ENCODE results near the gene PTPRN2.
"Not testable (repeated sequence)": the region's sequence is repeated elsewhere in the genome, so short reads cannot be mapped to it uniquely, and the experiment has no call there.

PTPRN2 gene

DNA sequence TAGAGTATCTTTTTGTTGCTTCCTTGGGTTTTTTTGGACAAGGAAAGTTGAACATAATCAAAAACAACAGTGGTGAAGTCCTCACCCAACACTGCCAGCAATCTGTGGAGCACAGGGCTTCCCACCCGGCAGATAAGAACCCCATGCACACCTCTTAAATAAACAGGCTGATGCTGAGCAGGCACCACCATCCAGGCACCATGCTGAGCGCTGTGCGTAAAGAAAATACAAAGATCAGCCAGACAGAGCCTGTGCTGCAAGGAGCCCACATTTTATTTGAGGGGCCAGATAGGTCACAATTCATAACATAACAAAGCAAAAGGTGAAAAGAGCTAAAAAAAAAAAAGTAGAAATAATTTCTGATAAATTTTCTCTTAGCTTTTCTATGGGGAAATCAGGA is 231.2 kb downstream of the PTPRN2 start:
- H3K4me3 ChIP-seq (ENCODE audit: low read depth in 1 of 5, low read length in 5 of 5) = no peak overlapping the region
- no peaks in the 10 kb centered on the region for H3K36me3 ChIP-seq (ENCODE audit: control insufficient read depth in 5 of 5, insufficient read depth in 5 of 5, low read length in 5 of 5)
- peaks cover 0 to 7% (median 4%) of the 10 kb centered on the region in 5 donors for H3K27me3 ChIP-seq (ENCODE audit: control insufficient read depth in 5 of 5, insufficient read depth in 4 of 5, low read length in 5 of 5)
- no peaks in the 10 kb centered on the region for H3K4me1 ChIP-seq (ENCODE audit: control insufficient read depth in 5 of 5, insufficient read depth in 5 of 5, low read length in 5 of 5)
- H3K27ac ChIP-seq (ENCODE audit: low read depth, low read length) = no peak overlapping the region
- no peak overlapping the region for H3K9ac ChIP-seq (ENCODE audit: low read length in 5 of 5)
- peaks cover 0 to 19% (median 8%) of the 10 kb centered on the region in 5 donors for H3K9me3 ChIP-seq (ENCODE audit: control insufficient read depth in 5 of 5, low read length in 5 of 5)

DNA sequence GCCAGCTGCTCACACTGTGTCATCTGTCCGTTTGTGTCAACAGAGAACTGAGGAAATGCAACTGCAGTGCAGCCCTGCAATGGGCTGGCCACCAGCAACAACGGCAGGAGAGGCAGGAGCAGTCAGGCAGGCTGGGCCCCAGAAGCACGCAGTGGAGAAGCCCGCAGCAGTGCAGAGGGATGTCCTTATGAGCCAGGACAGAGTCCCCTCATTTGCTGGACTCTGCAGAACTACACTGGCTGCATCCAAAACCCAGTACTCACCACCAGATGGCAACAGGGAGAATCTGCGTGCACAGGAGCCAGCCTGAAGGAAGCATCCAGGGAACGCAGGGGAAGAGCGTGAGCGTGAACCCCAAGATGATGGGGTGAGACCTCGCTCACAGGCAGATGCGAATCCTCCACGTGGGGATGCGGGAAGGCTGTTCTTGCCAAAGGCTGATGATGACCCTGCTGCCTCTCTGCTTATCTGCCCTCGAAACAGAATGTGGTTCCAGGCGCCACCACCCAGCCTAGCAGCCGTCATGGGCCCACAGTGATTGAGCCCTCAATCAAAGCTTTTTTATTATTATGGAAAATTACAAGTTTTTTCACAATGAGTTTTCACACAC is 232.1 kb downstream of the PTPRN2 start:
- Histone ChIP-seq H3K27ac (ENCODE audit: low read depth, low read length) (no peak overlapping the region), H3K36me3 (ENCODE audit: control insufficient read depth in 5 of 5, insufficient read depth in 5 of 5, low read length in 5 of 5) (no peaks in the 10 kb centered on the region), H3K4me1 (ENCODE audit: control insufficient read depth in 5 of 5, insufficient read depth in 5 of 5, low read length in 5 of 5) (no peaks in the 10 kb centered on the region), H3K9ac (ENCODE audit: low read length in 5 of 5) (no peak overlapping the region), H3K9me3 (ENCODE audit: control insufficient read depth in 5 of 5, low read length in 5 of 5) (peaks cover 0 to 19% (median 8%) of the 10 kb centered on the region in 5 donors), H3K4me3 (ENCODE audit: low read depth in 1 of 5, low read length in 5 of 5) (no peak overlapping the region), H3K27me3 (ENCODE audit: control insufficient read depth in 5 of 5, insufficient read depth in 4 of 5, low read length in 5 of 5) (peaks cover 0 to 7% (median 4%) of the 10 kb centered on the region in 5 donors)

GRCh38 chr7:158354861-158355260 is 232.8 kb downstream of the PTPRN2 start:
- no peak overlapping the region for H3K4me3 ChIP-seq (ENCODE audit: low read depth in 1 of 5, low read length in 5 of 5)
- H3K27me3 ChIP-seq (ENCODE audit: control insufficient read depth in 5 of 5, insufficient read depth in 4 of 5, low read length in 5 of 5) = peaks cover 0 to 7% (median 4%) of the 10 kb centered on the region in 5 donors
- H3K27ac ChIP-seq (ENCODE audit: low read depth, low read length) = no peak overlapping the region
- H3K9me3 ChIP-seq (ENCODE audit: control insufficient read depth in 5 of 5, low read length in 5 of 5) = peaks cover 0 to 19% (median 8%) of the 10 kb centered on the region in 5 donors
- H3K36me3 ChIP-seq (ENCODE audit: control insufficient read depth in 5 of 5, insufficient read depth in 5 of 5, low read length in 5 of 5) = no peaks in the 10 kb centered on the region
- no peaks in the 10 kb centered on the region for H3K4me1 ChIP-seq (ENCODE audit: control insufficient read depth in 5 of 5, insufficient read depth in 5 of 5, low read length in 5 of 5)
- H3K9ac ChIP-seq (ENCODE audit: low read length in 5 of 5) = no peak overlapping the region

- no peak overlapping the region for H3K4me3 ChIP-seq (ENCODE audit: low read depth in 1 of 5, low read length in 5 of 5)
- peaks cover 0 to 19% (median 8%) of the 10 kb centered on the region in 5 donors for H3K9me3 ChIP-seq (ENCODE audit: control insufficient read depth in 5 of 5, low read length in 5 of 5)
- peaks cover 0 to 7% (median 4%) of the 10 kb centered on the region in 5 donors for H3K27me3 ChIP-seq (ENCODE audit: control insufficient read depth in 5 of 5, insufficient read depth in 4 of 5, low read length in 5 of 5)
- no peaks in the 10 kb centered on the region for H3K36me3 ChIP-seq (ENCODE audit: control insufficient read depth in 5 of 5, insufficient read depth in 5 of 5, low read length in 5 of 5)
- no peaks in the 10 kb centered on the region for H3K4me1 ChIP-seq (ENCODE audit: control insufficient read depth in 5 of 5, insufficient read depth in 5 of 5, low read length in 5 of 5)
- H3K9ac ChIP-seq (ENCODE audit: low read length in 5 of 5) = no peak overlapping the region
- H3K27ac ChIP-seq (ENCODE audit: low read depth, low read length) = no peak overlapping the region
Measured at GRCh38 chr7:158353606-158354570, 233.7 kb downstream of the PTPRN2 start.

DNA sequence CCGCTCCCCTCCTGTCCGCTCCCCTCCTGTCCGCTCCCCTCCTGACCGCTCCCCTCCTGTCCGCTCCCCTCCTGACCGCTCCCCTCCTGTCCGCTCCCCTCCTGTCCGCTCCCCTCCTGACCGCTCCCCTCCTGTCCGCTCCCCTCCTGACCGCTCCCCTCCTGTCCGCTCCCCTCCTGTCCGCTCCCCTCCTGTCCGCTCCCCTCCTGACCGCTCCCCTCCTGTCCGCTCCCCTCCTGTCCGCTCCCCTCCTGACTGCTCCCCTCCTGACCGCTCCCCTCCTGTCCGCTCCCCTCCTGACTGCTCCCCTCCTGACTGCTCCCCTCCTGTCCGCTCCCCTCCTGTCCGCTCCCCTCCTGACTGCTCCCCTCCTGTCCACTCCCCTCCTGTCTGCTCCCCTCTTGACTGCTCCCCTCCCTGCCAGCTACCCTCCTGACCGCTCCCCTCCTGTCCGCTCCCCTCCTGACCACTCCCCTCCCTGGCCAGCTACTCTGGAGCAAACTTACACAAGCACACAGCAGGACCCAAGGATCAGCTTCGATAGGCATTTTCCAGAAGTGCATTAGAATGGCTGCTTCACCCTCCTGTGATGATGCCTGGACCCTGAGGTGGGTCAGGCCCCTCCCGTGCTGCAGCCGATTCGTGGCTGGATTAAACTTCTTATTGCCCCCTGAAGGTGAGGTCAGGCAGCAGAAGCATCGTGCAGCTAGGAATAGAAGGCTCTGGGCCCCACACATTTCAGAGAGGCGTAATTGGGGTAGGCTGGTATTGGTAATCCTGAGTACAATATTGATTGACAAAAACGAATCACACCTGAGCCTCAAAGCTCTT is 235.5 kb downstream of the PTPRN2 start:
- not testable (repeated sequence) for H3K27ac ChIP-seq (ENCODE audit: low read depth, low read length); H3K9ac ChIP-seq (ENCODE audit: low read length in 5 of 5); H3K4me3 ChIP-seq (ENCODE audit: low read depth in 1 of 5, low read length in 5 of 5); H3K36me3 ChIP-seq (ENCODE audit: control insufficient read depth in 5 of 5, insufficient read depth in 5 of 5, low read length in 5 of 5); H3K4me1 ChIP-seq (ENCODE audit: control insufficient read depth in 5 of 5, insufficient read depth in 5 of 5, low read length in 5 of 5); H3K27me3 ChIP-seq (ENCODE audit: control insufficient read depth in 5 of 5, insufficient read depth in 4 of 5, low read length in 5 of 5)
- peaks cover 0 to 19% (median 8%) of the 10 kb centered on the region in 5 donors for H3K9me3 ChIP-seq (ENCODE audit: control insufficient read depth in 5 of 5, low read length in 5 of 5)

GRCh38 chr7:158351481-158351880 is 236.1 kb downstream of the PTPRN2 start:
- H3K9me3 ChIP-seq (ENCODE audit: control insufficient read depth in 5 of 5, low read length in 5 of 5) = peaks cover 0 to 19% (median 8%) of the 10 kb centered on the region in 5 donors
- no peak overlapping the region for H3K27ac ChIP-seq (ENCODE audit: low read depth, low read length)
- H3K9ac ChIP-seq (ENCODE audit: low read length in 5 of 5) = no peak overlapping the region
- no peaks in the 10 kb centered on the region for H3K4me1 ChIP-seq (ENCODE audit: control insufficient read depth in 5 of 5, insufficient read depth in 5 of 5, low read length in 5 of 5)
- no peak overlapping the region for H3K4me3 ChIP-seq (ENCODE audit: low read depth in 1 of 5, low read length in 5 of 5)
- H3K27me3 ChIP-seq (ENCODE audit: control insufficient read depth in 5 of 5, insufficient read depth in 4 of 5, low read length in 5 of 5) = peaks cover 0 to 6% (median 0%) of the 10 kb centered on the region in 5 donors
- H3K36me3 ChIP-seq (ENCODE audit: control insufficient read depth in 5 of 5, insufficient read depth in 5 of 5, low read length in 5 of 5) = no peaks in the 10 kb centered on the region

GRCh38 chr7:158351051-158351450 is 236.6 kb downstream of the PTPRN2 start:
- Histone ChIP-seq H3K4me1 (ENCODE audit: control insufficient read depth in 5 of 5, insufficient read depth in 5 of 5, low read length in 5 of 5) (no peaks in the 10 kb centered on the region), H3K36me3 (ENCODE audit: control insufficient read depth in 5 of 5, insufficient read depth in 5 of 5, low read length in 5 of 5) (no peaks in the 10 kb centered on the region), H3K9ac (ENCODE audit: low read length in 5 of 5) (no peak overlapping the region), H3K27ac (ENCODE audit: low read depth, low read length) (no peak overlapping the region), H3K4me3 (ENCODE audit: low read depth in 1 of 5, low read length in 5 of 5) (no peak overlapping the region), H3K27me3 (ENCODE audit: control insufficient read depth in 5 of 5, insufficient read depth in 4 of 5, low read length in 5 of 5) (peaks cover 0 to 6% (median 0%) of the 10 kb centered on the region in 5 donors), H3K9me3 (ENCODE audit: control insufficient read depth in 5 of 5, low read length in 5 of 5) (peaks cover 0 to 19% (median 8%) of the 10 kb centered on the region in 5 donors)

DNA sequence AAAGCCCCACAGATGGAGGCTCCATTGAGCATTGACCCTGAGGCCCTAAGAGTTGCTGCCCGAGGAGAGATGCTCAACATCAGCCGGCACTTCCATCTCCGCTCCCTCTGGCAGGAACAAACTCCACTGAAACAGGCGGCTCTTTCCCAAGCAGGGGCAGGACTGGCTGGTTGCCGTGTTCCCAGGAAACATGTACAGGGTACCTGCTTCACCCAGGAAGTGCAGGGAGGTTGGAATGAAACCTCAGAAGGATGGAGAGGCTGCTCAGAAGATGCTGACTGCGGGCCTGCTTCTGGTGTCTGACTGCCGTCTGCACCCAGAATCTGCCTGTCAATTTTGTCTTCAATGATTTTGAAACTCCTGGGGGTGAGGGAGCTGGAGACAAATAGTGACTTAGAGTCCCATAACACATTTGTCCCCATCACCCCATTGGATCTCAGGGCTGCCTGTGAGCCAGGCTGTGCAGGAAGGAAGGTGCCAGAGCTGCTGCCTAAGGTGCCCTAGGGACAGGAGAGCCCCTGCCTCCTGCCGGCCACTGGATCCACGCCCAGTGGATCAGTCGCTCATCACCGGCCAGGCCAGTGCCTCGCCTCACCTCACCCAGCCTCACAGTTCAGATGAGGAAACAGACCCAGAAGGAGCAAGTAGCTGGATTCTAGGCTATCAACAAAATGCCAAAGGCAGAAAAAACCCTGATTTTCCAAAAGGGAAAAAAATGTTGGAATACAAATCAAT is 237.3 kb downstream of the PTPRN2 start:
- Histone ChIP-seq H3K9me3 (ENCODE audit: control insufficient read depth in 5 of 5, low read length in 5 of 5) (peaks cover 0 to 14% (median 5%) of the 10 kb centered on the region in 5 donors), H3K9ac (ENCODE audit: low read length in 5 of 5) (no peak overlapping the region), H3K27me3 (ENCODE audit: control insufficient read depth in 5 of 5, insufficient read depth in 4 of 5, low read length in 5 of 5) (peaks cover 0 to 6% (median 0%) of the 10 kb centered on the region in 5 donors), H3K36me3 (ENCODE audit: control insufficient read depth in 5 of 5, insufficient read depth in 5 of 5, low read length in 5 of 5) (no peaks in the 10 kb centered on the region), H3K27ac (ENCODE audit: low read depth, low read length) (no peak overlapping the region), H3K4me1 (ENCODE audit: control insufficient read depth in 5 of 5, insufficient read depth in 5 of 5, low read length in 5 of 5) (no peaks in the 10 kb centered on the region), H3K4me3 (ENCODE audit: low read depth in 1 of 5, low read length in 5 of 5) (no peak overlapping the region)

GRCh38 chr7:158348446-158348845 is 239.2 kb downstream of the PTPRN2 start:
- no peak overlapping the region for H3K9ac ChIP-seq (ENCODE audit: low read length in 5 of 5)
- peaks cover 0 to 6% (median 3%) of the 10 kb centered on the region in 5 donors for H3K27me3 ChIP-seq (ENCODE audit: control insufficient read depth in 5 of 5, insufficient read depth in 4 of 5, low read length in 5 of 5)
- peaks cover 0 to 3% (median 0%) of the 10 kb centered on the region in 5 donors for H3K9me3 ChIP-seq (ENCODE audit: control insufficient read depth in 5 of 5, low read length in 5 of 5)
- H3K4me1 ChIP-seq (ENCODE audit: control insufficient read depth in 5 of 5, insufficient read depth in 5 of 5, low read length in 5 of 5) = no peaks in the 10 kb centered on the region
- no peaks in the 10 kb centered on the region for H3K36me3 ChIP-seq (ENCODE audit: control insufficient read depth in 5 of 5, insufficient read depth in 5 of 5, low read length in 5 of 5)
- no peak overlapping the region for H3K4me3 ChIP-seq (ENCODE audit: low read depth in 1 of 5, low read length in 5 of 5)
- H3K27ac ChIP-seq (ENCODE audit: low read depth, low read length) = no peak overlapping the region
